Ishikawa (cell line): ENCODE measurements around the gene BMP6.

ENCODE experiments used
- CEBPB ChIP-seq: IDR thresholded peaks from 2 replicates; pipeline ENCODE4 v1.6.1; 2012
- CREB1 ChIP-seq: IDR thresholded peaks from 2 replicates; pipeline ENCODE4 v1.6.1; 2012; ENCODE audit warnings: low read depth
- EP300 ChIP-seq: IDR thresholded peaks from 2 replicates; pipeline ENCODE4 v1.6.1; 2012; ENCODE audit warnings: borderline replicate concordance
- FOXM1 ChIP-seq: IDR thresholded peaks from 2 replicates; pipeline ENCODE4 v1.6.1; 2012; ENCODE audit warnings: low read depth, borderline replicate concordance
- MAX ChIP-seq: IDR thresholded peaks from 2 replicates; pipeline ENCODE4 v1.6.1; 2012
- RAD21 ChIP-seq: IDR thresholded peaks from 2 replicates; pipeline ENCODE4 v1.6.1; 2012; ENCODE audit warnings: low read depth
- TAF1 ChIP-seq: IDR thresholded peaks from 2 replicates; pipeline ENCODE4 v1.6.1; 2012; ENCODE audit warnings: low read depth, mild to moderate bottlenecking
- TEAD4 ChIP-seq: IDR thresholded peaks from 2 replicates; pipeline ENCODE4 v1.6.1; 2012
- TF ChIP-seq, protein P1 (sequence below): IDR thresholded peaks from 2 replicates; pipeline ENCODE4 v1.6.1; 2012; ENCODE audit warnings: low read depth, mild to moderate bottlenecking

DNA sequence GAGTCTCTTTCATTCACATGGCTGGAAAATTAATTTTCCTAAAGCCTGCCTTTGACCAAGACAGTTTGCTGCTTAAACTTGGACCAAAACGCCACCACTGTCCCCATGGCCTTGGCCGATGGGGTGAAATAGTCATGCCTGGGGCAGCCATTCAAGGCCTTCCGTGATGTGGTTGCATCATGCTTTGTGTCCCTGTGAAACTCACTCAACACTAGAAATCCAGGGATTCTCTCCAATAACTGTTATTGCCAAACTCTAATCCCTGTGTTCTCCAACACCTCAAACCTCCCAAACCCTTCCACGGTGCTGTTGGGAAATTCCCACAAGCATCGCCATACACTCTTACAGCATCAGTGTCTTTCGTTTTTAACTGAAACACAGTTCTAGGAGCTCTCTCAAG is 186.1 kb downstream of the BMP6 start:
- TF ChIP-seq TEAD4 (no peak), TAF1 (no peak), MAX (no peak), FOXM1 (no peak), RAD21 (no peak), CREB1 (no peak), EP300 (no peak), CEBPB (no peak)
- TF ChIP-seq, protein P1, sequence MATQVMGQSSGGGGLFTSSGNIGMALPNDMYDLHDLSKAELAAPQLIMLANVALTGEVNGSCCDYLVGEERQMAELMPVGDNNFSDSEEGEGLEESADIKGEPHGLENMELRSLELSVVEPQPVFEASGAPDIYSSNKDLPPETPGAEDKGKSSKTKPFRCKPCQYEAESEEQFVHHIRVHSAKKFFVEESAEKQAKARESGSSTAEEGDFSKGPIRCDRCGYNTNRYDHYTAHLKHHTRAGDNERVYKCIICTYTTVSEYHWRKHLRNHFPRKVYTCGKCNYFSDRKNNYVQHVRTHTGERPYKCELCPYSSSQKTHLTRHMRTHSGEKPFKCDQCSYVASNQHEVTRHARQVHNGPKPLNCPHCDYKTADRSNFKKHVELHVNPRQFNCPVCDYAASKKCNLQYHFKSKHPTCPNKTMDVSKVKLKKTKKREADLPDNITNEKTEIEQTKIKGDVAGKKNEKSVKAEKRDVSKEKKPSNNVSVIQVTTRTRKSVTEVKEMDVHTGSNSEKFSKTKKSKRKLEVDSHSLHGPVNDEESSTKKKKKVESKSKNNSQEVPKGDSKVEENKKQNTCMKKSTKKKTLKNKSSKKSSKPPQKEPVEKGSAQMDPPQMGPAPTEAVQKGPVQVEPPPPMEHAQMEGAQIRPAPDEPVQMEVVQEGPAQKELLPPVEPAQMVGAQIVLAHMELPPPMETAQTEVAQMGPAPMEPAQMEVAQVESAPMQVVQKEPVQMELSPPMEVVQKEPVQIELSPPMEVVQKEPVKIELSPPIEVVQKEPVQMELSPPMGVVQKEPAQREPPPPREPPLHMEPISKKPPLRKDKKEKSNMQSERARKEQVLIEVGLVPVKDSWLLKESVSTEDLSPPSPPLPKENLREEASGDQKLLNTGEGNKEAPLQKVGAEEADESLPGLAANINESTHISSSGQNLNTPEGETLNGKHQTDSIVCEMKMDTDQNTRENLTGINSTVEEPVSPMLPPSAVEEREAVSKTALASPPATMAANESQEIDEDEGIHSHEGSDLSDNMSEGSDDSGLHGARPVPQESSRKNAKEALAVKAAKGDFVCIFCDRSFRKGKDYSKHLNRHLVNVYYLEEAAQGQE = no peak
